ENCODE results near the gene PYHIN1. TPM values are rescaled to one million over a fixed set of nuclear protein-coding genes. Genes with fewer than 3 reads are reported as not detected.
"Not testable (repeated sequence)": the region's sequence is repeated elsewhere in the genome, so short reads cannot be mapped to it uniquely, and the experiment has no call there.

PYHIN1 gene
- total RNA-seq, 1 experiment from 2014 or later = not detected

DNA sequence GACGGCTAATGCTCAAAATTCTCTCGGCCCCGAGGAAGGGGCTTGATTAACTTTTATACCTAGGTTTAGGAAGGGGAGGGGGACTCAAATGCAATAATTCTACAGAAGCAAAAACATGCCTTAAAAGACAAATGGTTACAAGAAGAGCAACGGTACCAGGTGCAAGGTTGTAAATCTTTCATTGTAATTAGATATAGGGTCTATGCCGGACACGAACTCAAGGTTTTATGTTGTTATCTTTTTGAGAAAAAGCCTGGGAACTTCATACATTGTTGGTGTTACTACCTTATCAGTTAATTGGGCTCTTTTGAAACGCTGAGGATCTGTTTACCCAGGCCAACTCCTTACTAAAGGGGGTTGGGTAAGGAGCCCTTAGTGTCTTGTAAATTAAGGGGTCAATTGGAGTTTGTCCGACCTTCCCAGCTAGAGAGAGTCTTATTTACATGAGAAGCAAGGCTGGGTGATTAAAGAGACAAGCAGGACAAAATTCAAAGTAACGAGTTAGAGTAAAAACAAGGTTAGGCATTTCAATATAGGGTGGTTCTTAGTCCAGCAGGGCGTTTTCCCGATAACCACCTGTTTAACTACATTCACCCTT is 75.0 kb downstream of the PYHIN1 start:
- in situ Hi-C loops (cut with HindIII; ENCODE audit: low pct_unique_long_range_greater_than_20kb, low sequenced_read_pairs); DNase-seq (ENCODE audit: low read depth, low spot score): not testable (repeated sequence)

DNA sequence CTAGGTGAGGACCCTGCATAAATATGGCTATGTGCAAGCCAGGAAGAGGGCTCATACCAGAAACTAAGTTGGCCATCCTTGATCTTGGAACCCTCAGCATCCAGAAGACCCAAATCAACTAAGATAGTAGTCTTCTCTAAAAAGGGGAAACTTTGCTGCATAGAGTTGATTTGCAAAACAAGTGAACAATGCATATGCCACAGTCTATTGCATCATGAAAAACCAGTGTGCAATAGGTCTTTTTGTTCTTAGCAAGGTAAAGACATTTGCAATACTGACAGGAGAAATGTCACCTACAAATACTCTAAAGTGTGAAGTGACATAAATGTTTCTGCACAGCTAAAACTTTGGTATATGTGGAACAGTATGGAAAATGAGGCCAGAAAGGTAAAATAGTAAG is 76.4 kb downstream of the PYHIN1 start:
- no peak for DNase-seq (ENCODE audit: low read depth, low spot score)
- in situ Hi-C loops (cut with HindIII; ENCODE audit: low pct_unique_long_range_greater_than_20kb, low sequenced_read_pairs) = no loop called here

DNA sequence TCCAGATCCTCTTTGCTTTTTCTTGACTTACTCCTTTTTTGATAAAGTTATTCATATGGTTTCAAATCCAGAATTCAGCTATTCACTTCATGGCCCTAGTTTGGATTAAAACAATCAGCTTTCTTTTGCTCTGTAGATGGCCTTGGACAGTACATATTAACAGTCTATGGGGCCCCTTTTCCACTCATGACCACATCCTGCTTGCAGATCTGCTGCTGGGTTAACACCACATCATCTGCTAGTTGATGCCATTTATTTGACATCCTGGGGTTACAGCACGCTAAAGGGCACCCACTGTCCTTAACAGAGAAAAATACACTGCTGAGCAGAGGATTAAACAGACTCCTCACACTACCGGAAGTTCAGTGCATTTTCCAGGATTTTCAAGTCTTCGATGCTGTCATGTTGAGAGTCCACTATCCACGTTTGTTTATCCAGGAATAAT is 77.4 kb downstream of the PYHIN1 start:
- DNase-seq (ENCODE audit: low read depth, low spot score) = peak; percentile 68
- in situ Hi-C loops (cut with HindIII; ENCODE audit: low pct_unique_long_range_greater_than_20kb, low sequenced_read_pairs) = no loop called here

DNA sequence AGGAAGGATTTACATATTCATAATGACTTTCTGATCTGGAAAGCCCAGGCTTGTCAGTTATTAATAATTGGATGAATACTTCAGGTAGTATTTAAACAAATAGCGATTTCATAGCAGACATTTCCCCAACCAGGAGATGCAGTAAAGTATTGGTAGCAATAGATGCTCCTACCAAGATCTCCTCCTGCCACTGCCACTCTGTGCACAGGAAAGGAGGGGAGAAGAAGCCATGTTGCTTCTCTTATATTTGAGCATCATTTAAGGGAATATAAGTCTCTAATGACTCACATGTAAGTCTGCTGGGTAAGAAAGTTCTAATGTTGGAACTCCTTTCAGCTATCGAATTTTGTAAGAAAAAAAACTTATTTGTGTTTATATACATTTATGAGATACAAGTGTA is 77.9 kb downstream of the PYHIN1 start:
- in situ Hi-C loops (cut with HindIII; ENCODE audit: low pct_unique_long_range_greater_than_20kb, low sequenced_read_pairs) = no loop called here
- no peak for DNase-seq (ENCODE audit: low read depth, low spot score)

DNA sequence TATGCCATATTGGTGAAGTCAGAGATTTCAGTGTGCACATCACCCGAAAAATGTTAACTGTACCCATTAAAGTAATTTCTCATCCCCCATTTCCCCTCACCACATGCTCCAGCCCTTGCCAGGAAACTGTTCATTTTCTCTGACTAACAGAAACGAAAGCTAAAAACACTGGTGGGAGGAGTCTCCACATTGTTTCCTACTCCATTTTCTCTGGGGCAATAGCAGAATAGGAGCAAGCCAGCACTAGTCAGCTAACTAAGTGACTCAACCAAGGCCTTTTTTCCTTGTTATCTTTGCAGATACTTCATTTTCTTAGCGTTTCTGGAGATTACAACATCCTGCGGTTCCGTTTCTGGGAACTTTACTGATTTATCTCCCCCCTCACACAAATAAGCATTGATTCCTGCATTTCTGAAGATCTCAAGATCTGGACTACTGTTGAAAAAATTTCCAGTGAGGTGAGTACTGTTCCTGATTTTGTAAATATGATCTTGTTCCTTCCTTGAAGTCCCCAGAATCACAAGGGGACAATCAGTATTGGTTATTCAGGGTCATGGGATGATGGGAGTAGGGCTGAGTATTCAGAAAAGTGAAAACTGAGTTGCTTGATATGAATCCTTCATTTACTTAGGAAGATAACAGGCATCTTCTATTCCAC is 78.5 kb downstream of the PYHIN1 start, which contains the start of gene IFI16:
Gene IFI16 (plus strand): TSS at position 204 of the 658 bp plus-strand sequence. CDS start 4,774 bp downstream, outside the sequence.
- in situ Hi-C loops (cut with HindIII; ENCODE audit: low pct_unique_long_range_greater_than_20kb, low sequenced_read_pairs) = no loop called here

DNA sequence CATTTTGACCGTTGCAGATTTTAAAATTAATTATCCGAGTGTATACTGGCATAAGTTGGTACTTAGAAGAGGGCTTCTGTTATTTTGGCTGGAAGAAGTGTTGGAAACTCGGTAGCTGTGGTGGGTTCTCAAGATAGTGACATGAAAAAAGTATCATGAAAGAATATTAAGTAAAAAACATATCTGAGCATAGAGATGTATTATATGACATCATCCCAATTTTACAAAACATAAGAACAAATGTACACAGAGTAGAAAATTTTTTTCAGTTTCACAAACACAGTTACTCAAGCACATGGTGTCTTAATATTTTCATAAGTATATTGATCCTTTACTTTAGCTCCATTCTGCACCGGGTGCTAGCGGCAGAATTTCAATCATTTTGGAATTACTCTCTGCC is 79.0 kb downstream of the PYHIN1 start:
- in situ Hi-C loops (cut with HindIII; ENCODE audit: low pct_unique_long_range_greater_than_20kb, low sequenced_read_pairs) = no loop called here
- DNase-seq (ENCODE audit: low read depth, low spot score) = no peak

More for the DNA sequence above, 78.5 kb downstream of the PYHIN1 start, which contains the start of gene IFI16:
- DNase-seq (ENCODE audit: low read depth, low spot score) = peak; percentile 83

DNA sequence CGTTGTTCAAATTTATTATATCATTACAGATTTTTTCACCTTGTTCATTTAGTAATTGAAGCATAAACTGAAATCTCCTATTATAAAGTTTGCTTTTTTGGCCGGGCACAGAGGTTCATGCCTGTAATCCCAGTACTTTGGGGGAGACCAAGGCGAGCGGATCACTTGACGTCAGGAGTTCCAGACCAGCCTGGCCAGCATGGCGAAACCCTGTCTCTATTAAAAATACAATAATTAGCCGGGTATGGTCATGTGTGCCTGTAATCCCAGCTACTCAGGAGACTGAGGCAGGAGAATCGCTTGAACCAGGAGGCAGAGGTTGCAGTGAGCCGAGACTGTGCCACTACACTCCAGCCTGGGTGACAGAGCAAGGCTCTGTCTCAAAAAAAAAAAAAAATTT is 79.6 kb downstream of the PYHIN1 start:
- DNase-seq (ENCODE audit: low read depth, low spot score); in situ Hi-C loops (cut with HindIII; ENCODE audit: low pct_unique_long_range_greater_than_20kb, low sequenced_read_pairs): not testable (repeated sequence)

DNA sequence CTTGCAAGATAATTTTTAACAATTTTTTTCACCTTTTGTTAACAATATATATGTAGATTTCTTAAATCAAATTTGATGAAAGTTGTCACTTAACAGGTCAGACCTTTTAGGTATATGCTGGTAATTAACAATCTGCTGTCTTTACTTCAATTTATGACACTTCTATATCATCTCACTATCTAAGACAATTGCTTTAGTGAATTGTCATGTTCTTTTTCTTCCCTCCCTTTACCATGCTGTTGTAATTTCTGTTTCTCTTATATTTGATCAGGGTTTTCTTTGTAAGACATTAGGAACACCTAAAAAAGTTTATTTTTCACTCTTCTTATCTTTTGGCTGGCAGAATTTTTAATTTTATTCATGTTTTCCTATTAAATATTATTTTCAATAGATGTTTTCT is 80.4 kb downstream of the PYHIN1 start:
- in situ Hi-C loops (cut with HindIII; ENCODE audit: low pct_unique_long_range_greater_than_20kb, low sequenced_read_pairs) = no loop called here
- DNase-seq (ENCODE audit: low read depth, low spot score) = no peak

DNA sequence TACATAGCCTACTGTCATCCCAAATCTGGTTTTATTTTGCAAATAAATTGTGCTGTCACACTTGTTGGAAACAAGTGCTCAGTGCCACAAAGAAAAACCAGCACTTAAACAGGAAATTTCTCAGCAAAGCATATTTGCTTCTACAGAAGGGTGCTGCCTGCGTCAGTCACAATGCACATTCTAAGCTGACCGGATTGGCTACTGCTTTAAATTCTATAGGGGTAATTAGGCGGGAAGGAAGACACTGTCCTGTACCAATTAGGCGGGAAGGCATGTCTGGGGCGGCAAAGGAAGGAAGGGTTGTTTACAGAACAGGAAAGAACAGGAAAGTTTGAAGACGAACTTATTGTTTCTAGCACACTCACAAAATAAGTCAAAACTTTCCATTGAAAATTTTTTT is 81.1 kb downstream of the PYHIN1 start:
- in situ Hi-C loops (cut with HindIII; ENCODE audit: low pct_unique_long_range_greater_than_20kb, low sequenced_read_pairs) = no loop called here

DNA sequence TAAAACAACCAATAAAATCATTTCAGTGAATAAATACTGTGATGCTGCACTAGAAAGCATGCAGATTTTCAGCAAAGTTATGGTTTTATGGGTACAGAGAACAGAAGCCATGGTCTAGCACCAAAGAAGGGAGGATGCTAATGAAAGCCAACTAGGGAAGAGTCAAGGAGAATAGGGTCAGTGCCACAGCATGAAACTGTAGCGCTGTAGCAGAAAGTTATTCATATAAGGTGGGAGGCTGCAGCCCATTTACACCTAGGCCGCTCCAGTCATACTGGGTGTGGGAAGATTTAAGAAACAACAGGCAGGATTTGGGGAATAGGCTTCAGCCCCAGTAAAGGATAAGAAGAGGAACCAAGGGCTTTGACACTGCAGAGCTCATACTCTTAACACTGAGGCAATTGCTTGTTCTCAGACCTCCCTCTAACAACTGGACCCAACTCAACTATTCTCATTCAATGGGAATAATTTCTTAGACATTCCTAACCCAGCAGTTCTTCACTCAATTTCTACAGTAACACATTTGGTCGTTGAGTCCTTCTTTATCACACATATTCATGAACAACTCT is 82.7 kb downstream of the PYHIN1 start:
- in situ Hi-C loops (cut with HindIII; ENCODE audit: low pct_unique_long_range_greater_than_20kb, low sequenced_read_pairs) = no loop called here
- DNase-seq (ENCODE audit: low read depth, low spot score) = no peak

More for the DNA sequence above, 81.1 kb downstream of the PYHIN1 start:
- peak; percentile 78 for DNase-seq (ENCODE audit: low read depth, low spot score)

DNA sequence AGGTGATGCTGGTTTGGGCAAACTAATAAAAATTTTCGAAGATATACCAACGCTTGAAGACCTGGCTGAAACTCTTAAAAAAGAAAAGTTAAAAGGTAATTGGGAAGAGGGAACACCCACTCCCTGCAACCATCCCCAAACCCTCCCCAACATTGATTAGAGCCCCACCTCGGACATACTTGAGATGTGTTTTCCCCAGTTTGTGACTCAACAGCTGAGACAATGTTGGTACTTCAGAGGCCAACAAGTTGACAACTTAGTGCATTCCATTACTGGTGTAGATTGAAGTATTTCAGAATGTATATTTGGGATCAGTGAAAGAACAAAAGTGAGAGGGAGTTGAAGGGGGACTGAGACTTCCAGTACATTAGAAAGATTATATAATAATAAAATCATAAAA is 83.5 kb downstream of the PYHIN1 start:
- in situ Hi-C loops (cut with HindIII; ENCODE audit: low pct_unique_long_range_greater_than_20kb, low sequenced_read_pairs) = no loop called here
- no peak for DNase-seq (ENCODE audit: low read depth, low spot score)

DNA sequence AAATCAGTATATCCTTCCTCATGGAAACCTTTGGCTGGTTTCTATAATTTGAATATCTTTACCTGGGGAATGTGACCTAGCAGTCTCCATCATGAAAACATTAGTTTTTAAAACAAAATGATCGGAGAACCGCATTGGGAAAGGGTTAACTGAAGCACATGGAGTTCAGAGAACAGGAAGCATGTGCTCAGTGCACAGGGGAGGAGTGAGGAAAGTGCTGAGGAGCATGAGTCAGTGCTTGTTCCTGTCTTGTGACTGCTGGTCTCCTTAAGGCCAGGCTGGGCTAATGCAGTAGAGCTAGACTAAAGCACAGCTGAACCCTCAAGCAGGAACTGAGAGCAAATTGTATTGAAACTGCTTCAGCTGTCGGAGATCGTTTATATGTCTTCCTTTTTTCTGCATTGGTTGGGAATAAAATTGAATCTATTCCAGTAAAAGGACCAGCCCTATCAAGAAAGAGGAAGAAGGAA is 84.1 kb downstream of the PYHIN1 start:
- peak; percentile 96 for DNase-seq (ENCODE audit: low read depth, low spot score)
- in situ Hi-C loops (cut with HindIII; ENCODE audit: low pct_unique_long_range_greater_than_20kb, low sequenced_read_pairs) = no loop called here

DNA sequence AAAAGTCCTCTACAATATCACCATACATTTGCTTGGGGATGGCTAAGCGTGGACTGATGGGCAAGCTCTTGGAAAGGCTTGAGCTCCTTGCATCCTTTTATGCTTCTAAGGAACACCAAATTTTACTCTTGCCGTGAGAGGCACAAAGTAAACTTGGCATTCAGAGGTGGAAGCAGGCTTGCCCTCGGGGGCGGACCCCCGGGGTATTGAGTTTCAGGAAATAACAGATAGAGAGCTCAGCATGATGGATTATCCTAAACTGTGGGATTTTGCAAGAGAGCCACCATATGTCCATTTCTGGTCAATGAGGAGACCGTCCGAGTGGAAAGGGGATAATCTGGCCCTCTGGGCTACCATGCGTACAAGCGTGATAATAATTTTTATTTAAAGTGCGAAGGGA is 92.4 kb downstream of the PYHIN1 start:
- DNase-seq (ENCODE audit: low read depth, low spot score) = no peak
- in situ Hi-C loops (cut with HindIII; ENCODE audit: low pct_unique_long_range_greater_than_20kb, low sequenced_read_pairs) = no loop called here

DNA sequence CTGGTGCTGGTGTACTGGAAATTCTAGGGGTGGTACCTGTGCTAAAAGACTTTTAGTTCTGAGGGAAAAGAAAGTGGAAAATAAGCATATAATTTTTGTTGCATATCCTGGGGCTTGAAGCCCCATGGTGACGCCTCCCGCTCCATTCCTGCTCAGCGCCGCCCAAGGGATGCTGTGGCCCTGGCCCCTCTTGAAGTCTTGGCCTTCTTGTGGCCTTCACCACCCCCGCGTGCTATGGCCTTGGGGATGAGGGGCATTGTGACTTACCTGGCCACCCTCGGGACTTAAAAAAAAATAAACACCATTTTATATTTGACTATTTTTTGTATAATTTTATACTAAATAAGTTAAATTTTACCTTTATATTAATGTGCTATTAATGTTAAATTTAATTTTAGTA is 93.7 kb downstream of the PYHIN1 start:
- no peak for DNase-seq (ENCODE audit: low read depth, low spot score)
- in situ Hi-C loops (cut with HindIII; ENCODE audit: low pct_unique_long_range_greater_than_20kb, low sequenced_read_pairs) = no loop called here

Other genes with a start within 250 kb of the PYHIN1 start
- 0.03 TPM in 1 of 2 replicates, not detected in the other for gene SPTA1, start 244.8 kb upstream of the PYHIN1 start, total RNA-seq (2014; rRNA removed; shearing (Covaris generic))
- not detected in 2 replicates for gene OR6K2, start 230.9 kb upstream of the PYHIN1 start, total RNA-seq (2014; rRNA removed; shearing (Covaris generic))
- not detected in 2 replicates for gene OR6K3, start 210.8 kb upstream of the PYHIN1 start, total RNA-seq (2014; rRNA removed; shearing (Covaris generic))
- not detected in 2 replicates for gene OR6K6, start 176.8 kb upstream of the PYHIN1 start, total RNA-seq (2014; rRNA removed; shearing (Covaris generic))
- not detected in 2 replicates for gene OR6N1, start 159.4 kb upstream of the PYHIN1 start, total RNA-seq (2014; rRNA removed; shearing (Covaris generic))
- not detected in 2 replicates for gene OR6N2, start 150.3 kb upstream of the PYHIN1 start, total RNA-seq (2014; rRNA removed; shearing (Covaris generic))
- gene MNDA, start 100.2 kb upstream of the PYHIN1 start, total RNA-seq (2014; rRNA removed; shearing (Covaris generic)) = not detected in 2 replicates
- gene IFI16, start 78.4 kb downstream of the PYHIN1 start, total RNA-seq (2014; rRNA removed; shearing (Covaris generic)) = 91.7 and 103 TPM in 2 replicates
- 2.9 and 3.1 TPM in 2 replicates for gene AIM2, start 145.2 kb downstream of the PYHIN1 start, total RNA-seq (2014; rRNA removed; shearing (Covaris generic))
- gene CADM3, start 240.1 kb downstream of the PYHIN1 start, total RNA-seq (2014; rRNA removed; shearing (Covaris generic)) = 1.5 and 1.7 TPM in 2 replicates

All from SK-MEL-5 (cell line).